Measurements from ENCODE around the gene ARHGAP4.

DNA sequence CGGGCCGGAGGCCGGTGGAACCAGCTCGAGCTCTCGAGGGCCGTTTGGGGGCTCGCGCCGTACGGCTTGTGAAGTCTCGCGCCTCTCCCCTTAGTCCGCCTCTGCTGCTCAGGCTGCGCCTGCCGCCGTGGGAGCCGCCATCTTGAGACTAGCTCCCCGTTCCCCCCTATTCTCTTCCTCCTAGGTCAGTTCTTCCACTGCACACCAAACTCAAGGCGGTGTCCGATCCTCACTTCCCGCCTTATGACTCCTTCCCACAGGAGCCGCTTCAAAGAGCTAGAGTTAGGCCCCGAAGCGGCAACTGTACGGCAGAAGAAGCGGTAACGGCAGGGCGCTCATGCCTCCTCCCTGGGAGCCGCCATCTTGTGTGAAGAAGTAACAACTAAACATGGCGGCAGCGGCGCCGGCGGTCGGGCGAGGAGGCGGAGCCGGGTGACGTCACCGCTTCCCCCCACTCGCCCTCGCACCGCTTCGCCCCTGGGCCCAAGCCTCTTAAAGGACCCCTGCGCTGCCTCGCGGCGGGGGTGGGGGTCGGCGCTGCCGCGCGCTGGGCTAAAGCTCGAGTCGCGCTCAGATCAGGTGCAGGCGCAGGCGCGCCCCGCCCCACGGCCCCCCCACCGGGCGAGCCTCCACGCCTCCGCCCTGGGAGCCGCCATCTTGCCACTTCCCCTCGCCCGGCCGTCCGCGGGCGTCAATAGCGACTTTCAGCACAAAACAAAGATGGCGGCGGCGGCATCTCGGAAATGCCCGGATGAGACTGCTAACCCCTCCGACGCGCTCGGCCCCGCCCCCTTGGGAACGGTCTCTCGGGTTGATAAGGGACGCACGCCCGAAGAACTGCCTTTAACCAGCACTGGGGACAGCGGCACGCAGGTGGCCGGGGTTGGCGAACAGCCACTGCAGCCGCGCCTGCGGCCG, 45.6 kb upstream of the ARHGAP4 start, which contains the start of gene HCFC1:
- TF ChIP-seq, protein P1, sequence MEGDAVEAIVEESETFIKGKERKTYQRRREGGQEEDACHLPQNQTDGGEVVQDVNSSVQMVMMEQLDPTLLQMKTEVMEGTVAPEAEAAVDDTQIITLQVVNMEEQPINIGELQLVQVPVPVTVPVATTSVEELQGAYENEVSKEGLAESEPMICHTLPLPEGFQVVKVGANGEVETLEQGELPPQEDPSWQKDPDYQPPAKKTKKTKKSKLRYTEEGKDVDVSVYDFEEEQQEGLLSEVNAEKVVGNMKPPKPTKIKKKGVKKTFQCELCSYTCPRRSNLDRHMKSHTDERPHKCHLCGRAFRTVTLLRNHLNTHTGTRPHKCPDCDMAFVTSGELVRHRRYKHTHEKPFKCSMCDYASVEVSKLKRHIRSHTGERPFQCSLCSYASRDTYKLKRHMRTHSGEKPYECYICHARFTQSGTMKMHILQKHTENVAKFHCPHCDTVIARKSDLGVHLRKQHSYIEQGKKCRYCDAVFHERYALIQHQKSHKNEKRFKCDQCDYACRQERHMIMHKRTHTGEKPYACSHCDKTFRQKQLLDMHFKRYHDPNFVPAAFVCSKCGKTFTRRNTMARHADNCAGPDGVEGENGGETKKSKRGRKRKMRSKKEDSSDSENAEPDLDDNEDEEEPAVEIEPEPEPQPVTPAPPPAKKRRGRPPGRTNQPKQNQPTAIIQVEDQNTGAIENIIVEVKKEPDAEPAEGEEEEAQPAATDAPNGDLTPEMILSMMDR (IDR thresholded peaks at IDR 0.05 in 2 of 3, conservative IDR thresholded peaks at IDR 0.05 in 1 of 3; ENCODE audit: borderline replicate concordance in 1 of 3, insufficient read depth in 1 of 3, low read depth in 2 of 3, low read length in 2 of 3): no peak
- TF ChIP-seq CBX3 (IDR thresholded peaks at IDR 0.05; ENCODE audit: low read depth) (no peak), SRF (IDR thresholded peaks at IDR 0.05; ENCODE audit: low read depth) (no peak), EZH2 (IDR thresholded peaks at IDR 0.05) (no peak)
